Effector memory CD4-positive, alpha-beta T cell (primary cell): ENCODE measurements around the gene HOTAIR.

Experiments used
- DNase-seq, 3 donors: peaks; one replicate each; pipeline ENCODE4 v3.0.0-alpha.2; 2020
- H3K27ac ChIP-seq: 2 replicates; pipeline ENCODE4 v1.7.0; 2013; ENCODE audit warnings: mild to moderate bottlenecking, low read length, moderate library complexity; ENCODE audit not compliant: insufficient read depth, poor library complexity, severe bottlenecking
- H3K27me3 ChIP-seq: replicated peaks from 2 replicates; pipeline ENCODE4 v1.7.0; 2013; ENCODE audit warnings: mild to moderate bottlenecking, low read length; ENCODE audit not compliant: insufficient read depth, control insufficient read depth, poor library complexity, severe bottlenecking
- H3K36me3 ChIP-seq: 2 replicates; pipeline ENCODE4 v1.7.0; 2013; ENCODE audit warnings: mild to moderate bottlenecking, low read length, moderate library complexity; ENCODE audit not compliant: control insufficient read depth, insufficient read depth
- H3K4me1 ChIP-seq: 2 replicates; pipeline ENCODE4 v1.7.0; 2013; ENCODE audit warnings: low read length, mild to moderate bottlenecking; ENCODE audit not compliant: control insufficient read depth, insufficient read depth, poor library complexity, severe bottlenecking
- H3K4me3 ChIP-seq: 2 replicates; pipeline ENCODE4 v1.7.0; 2013; ENCODE audit warnings: low read length, low read depth, mild to moderate bottlenecking; ENCODE audit not compliant: insufficient read depth, poor library complexity, severe bottlenecking
- H3K9me3 ChIP-seq: 2 replicates; pipeline ENCODE4 v1.7.0; 2013; ENCODE audit warnings: mild to moderate bottlenecking, low read length, moderate library complexity; ENCODE audit not compliant: control insufficient read depth

Gene HOTAIR

DNA sequence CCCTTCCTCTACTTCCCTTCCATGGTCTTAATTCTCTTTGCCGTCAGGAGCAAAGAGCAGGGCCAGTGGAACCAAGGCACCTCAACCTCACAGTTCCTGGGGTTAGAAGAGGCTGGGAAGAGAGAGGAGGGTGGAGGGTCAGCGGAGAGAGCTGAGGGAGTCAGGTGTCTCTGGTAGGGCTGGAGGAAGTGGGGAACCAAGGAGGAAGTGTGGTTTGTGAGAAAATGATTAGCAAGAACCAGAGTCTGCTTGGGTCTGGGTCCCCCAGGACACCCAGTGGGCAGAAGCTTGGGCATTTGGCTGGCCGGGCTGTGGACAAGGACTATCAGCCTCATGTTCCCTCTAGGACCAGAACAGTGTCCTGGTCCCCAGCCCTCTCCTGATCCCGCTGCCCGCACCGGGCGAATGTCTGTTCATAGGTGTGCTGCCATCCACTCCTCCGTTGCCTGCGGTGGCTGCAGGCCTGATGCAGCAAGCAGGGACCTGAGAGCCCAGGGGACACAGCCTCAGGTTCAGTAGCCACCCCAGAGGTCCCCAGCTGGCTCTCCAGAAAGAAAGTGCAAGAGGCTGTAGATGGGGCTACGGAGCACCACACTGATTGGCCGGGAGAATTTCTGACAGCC, 17.7 kb downstream of the HOTAIR start:
- DNase-seq = no peak
- H3K27ac ChIP-seq = no peak overlapping the region
- H3K4me1 ChIP-seq = peaks cover 12% of the 10 kb centered on the region
- H3K4me3 ChIP-seq = no peak overlapping the region
- H3K9me3 ChIP-seq = peaks cover 3% of the 10 kb centered on the region
- H3K36me3 ChIP-seq = no peaks in the 10 kb centered on the region
- peaks cover 84% of the 10 kb centered on the region for H3K27me3 ChIP-seq

DNA sequence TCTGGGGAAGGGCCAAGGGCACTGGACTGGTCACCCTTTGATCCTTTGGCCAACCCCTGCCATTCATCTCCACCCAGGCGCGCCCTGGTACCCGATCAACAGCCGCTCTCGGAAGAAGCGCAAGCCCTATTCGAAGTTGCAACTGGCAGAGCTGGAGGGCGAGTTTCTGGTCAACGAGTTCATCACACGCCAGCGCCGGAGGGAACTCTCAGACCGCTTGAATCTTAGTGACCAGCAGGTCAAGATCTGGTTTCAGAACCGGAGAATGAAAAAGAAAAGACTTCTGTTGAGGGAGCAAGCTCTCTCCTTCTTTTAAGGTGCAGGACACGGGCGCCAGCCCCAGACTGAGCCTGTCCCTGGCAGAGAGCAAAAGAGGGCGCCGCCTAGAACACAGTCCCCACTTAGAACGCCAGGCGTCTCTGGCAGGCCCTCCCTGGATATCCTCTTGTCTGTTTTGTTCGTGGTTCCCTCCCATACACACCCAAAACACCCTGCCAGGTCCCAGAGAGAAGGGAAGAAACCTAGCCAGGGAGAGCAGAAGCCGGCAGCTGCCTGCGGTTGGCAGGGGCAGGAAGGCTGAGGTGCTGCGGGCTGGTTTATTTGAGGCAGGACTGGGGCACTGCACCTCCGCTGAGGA, 18.4 kb downstream of the HOTAIR start:
- H3K36me3 ChIP-seq = no peaks in the 10 kb centered on the region
- peaks cover 88% of the 10 kb centered on the region for H3K27me3 ChIP-seq
- H3K4me3 ChIP-seq = no peak overlapping the region
- H3K9me3 ChIP-seq = peaks cover 3% of the 10 kb centered on the region
- peaks cover 12% of the 10 kb centered on the region for H3K4me1 ChIP-seq
- no peak for DNase-seq
- no peak overlapping the region for H3K27ac ChIP-seq

DNA sequence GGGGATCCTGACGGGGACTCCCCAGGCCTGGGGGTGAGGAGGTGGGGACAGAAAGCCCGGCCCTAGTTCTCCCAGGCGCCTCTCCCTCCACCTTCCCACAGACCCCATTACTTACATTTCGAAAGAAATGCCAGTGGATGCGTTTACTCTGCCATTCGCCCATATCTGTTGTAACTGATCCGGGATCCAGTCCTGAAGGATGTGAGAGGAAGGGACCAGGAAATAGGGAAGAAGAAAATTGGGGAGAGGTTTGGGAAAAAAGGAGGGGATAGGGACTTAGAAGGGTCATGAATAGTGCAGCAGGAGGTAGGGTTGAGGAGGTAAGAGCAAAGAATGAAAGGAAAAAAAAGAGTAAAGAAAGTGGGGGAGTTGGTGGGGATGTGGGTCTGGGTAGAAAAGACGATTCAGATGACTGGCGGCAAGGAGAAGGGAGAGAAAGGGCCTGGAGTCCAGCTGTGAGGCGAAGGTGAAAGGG, 18.9 kb downstream of the HOTAIR start:
- H3K27ac ChIP-seq = no peak overlapping the region
- H3K36me3 ChIP-seq = no peaks in the 10 kb centered on the region
- H3K4me1 ChIP-seq = peaks cover 12% of the 10 kb centered on the region
- peaks cover 91% of the 10 kb centered on the region for H3K27me3 ChIP-seq
- no peak for DNase-seq
- H3K9me3 ChIP-seq = peaks cover 3% of the 10 kb centered on the region
- H3K4me3 ChIP-seq = no peak overlapping the region

DNA sequence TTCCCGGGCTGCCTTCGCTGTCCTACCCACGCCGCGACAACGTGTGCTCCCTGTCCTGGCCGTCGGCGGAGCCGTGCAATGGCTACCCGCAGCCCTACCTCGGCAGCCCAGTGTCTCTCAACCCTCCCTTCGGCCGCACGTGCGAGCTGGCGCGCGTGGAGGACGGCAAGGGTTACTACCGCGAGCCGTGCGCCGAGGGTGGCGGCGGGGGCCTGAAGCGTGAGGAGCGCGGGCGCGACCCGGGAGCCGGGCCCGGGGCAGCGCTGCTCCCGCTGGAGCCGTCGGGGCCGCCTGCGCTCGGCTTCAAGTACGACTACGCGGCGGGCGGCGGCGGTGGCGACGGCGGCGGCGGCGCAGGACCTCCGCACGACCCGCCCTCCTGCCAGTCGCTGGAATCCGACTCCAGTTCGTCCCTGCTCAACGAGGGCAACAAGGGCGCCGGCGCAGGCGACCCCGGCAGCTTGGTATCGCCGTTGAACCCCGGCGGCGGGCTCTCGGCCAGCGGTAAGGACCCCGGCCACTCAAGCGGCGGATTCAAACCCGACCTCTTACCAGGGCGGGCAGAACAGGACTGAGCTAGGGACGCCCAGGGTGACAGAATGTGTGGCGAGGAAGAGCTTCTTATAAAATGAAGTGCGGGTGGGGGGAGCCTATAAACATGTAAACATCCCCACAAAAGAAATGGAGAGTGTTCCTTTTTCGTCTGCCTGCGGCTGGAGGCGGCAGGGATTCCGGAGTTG, 19.5 kb downstream of the HOTAIR start:
- no peak overlapping the region for H3K4me3 ChIP-seq
- H3K4me1 ChIP-seq = peaks cover 12% of the 10 kb centered on the region
- DNase-seq = no peak
- H3K27me3 ChIP-seq = peaks cover 91% of the 10 kb centered on the region
- H3K9me3 ChIP-seq = peaks cover 3% of the 10 kb centered on the region
- no peak overlapping the region for H3K27ac ChIP-seq
- H3K36me3 ChIP-seq = no peaks in the 10 kb centered on the region

DNA sequence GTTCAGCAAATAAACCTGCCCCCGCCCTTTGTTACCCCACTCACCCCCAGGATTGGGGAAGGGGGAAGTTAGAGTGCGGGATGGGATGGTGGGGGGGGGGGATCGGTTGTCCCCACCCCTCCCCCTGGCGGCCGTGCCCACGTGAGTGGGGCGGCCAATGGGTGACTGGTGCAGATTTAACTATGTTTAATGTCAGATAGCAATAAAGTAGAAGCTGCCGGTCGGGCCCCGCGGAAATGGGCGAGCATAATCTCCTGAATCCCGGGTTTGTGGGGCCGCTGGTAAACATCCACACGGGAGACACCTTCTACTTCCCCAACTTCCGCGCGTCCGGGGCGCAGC, 20.1 kb downstream of the HOTAIR start, which contains the start of gene HOXC12:
TSS of gene HOXC12 (plus strand) at position 210 of the 342 bp plus-strand sequence. CDS start at position 237, 27 bp downstream.
- H3K4me1 ChIP-seq = peaks cover 12% of the 10 kb centered on the region
- no peak within 1 kb of the TSS for H3K4me3 ChIP-seq
- H3K27me3 ChIP-seq = peaks cover 91% of the 10 kb centered on the region
- DNase-seq = no peak
- H3K9me3 ChIP-seq = peaks cover 3% of the 10 kb centered on the region
- no peaks in the 10 kb centered on the region for H3K36me3 ChIP-seq
- no peak within 1 kb of the TSS for H3K27ac ChIP-seq

DNA sequence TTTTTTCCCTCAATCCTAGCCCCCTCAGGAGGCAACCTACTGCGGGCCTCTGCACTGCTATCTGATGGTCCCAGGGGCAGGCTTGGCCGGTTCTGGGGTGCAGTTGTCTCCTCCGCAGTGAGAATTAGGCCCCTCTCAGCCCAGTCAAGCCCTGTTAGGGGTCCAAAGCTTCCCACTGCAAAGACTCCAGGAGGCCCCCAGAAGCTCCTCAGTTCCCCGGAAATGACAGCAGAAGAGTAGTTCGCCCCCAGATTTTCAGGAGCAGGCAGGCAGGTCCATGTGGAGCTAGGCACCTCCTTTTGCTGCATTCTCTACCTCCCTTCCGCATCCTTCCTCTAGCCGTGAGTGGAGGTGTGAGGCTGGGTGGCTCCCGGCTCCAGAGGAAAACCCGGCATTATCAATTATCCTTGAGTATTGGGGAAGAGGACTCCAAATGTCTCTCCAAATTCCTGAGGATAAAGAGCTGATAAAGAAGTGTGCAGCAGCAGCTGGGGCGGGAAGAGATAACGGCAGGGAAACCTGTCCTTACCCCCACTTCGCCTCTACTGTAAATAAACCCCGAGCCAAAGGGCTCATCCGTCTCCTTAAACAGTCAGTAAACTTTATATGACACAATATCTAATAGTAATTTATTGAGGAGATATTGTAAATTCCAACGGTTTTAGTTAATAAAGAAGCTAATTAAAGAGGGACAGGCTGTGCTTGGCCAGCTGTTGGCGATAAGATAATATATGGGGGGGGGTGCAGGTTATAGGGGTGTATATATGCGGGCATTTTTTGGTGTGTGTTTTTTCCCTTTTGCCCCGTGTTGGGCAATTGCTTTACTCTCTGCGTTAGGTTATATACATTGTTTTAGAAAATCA, 20.7 kb downstream of the HOTAIR start:
- Histone ChIP-seq H3K4me1 (peaks cover 12% of the 10 kb centered on the region), H3K36me3 (no peaks in the 10 kb centered on the region), H3K27ac (no peak overlapping the region), H3K4me3 (no peak overlapping the region), H3K9me3 (peaks cover 3% of the 10 kb centered on the region), H3K27me3 (peaks cover 91% of the 10 kb centered on the region)
- DNase-seq = no peak

DNA sequence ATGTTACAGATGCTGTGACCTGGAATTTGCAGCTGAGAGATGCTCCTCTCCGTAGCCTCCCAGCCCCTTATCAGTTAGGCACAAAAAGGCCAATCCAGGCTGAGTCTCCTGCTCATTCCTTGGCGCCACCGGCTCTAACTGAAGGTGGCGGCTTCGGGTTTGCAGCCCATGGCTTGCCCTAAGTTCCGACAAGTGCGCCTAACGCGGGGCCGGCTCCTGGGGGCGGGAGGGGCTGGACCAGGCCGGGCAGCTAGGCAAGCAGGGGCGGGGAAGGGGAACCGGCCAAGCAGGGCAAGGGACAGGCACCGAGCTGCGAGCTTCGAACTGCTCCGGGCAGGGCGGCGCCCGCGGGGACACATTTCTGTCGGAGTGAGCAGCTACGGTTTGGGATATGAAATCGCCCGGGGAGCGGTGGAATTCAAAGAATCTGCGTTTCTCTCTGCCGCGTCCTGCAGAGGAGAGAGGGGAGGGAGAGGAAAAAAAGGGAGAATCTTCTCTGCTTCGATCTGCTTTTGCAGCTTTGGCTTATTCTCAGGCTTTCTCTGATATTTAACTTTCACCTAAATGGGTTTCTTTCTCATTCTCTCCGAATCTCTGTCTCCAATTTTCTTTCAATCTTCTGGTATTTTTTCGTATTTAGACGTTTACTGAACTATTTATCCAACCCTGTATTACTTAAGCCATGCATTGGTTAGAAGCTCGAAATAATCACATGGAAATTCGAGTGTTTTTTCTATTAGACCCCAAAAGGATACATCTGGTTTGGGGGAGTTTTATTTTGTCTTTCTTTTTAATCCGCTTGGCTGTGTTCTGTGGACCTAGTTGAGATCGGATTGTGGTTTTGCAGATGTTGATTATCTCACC, 21.7 kb downstream of the HOTAIR start:
- H3K4me3 ChIP-seq = no peak overlapping the region
- H3K27me3 ChIP-seq = peaks cover 96% of the 10 kb centered on the region
- DNase-seq = no peak
- H3K9me3 ChIP-seq = peaks cover 3% of the 10 kb centered on the region
- H3K27ac ChIP-seq = no peak overlapping the region
- no peaks in the 10 kb centered on the region for H3K36me3 ChIP-seq
- peaks cover 12% of the 10 kb centered on the region for H3K4me1 ChIP-seq

DNA sequence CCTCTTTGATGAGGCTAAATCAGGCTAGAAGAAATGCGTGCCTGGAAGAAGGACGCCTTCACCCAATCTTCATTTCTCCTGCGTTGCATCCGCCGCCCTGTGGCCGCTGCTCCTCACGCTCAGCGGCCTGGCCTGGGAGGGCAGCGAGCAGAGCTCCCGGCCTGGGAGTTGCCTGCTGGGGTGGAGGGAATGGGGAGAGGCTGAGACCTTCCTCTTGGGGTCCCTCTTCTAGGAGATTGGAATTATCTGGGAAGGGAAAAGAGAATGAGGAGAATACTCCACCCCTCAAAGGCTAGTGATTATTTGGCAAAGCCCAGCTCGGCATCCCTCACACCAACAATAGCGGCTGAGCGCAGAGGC, 22.4 kb downstream of the HOTAIR start:
- H3K4me1 ChIP-seq = peaks cover 12% of the 10 kb centered on the region
- H3K27me3 ChIP-seq = peaks cover 98% of the 10 kb centered on the region
- no peak overlapping the region for H3K4me3 ChIP-seq
- no peak for DNase-seq
- no peak overlapping the region for H3K27ac ChIP-seq
- peaks cover 3% of the 10 kb centered on the region for H3K9me3 ChIP-seq
- H3K36me3 ChIP-seq = no peaks in the 10 kb centered on the region
